ACC112 (cell line): ENCODE data around the gene AANAT.

ENCODE experiments used
- H2AFZ ChIP-seq: fragments of 200-600 bp; sonication (generic); one replicate; pipeline ENCODE4 v1.6.0; 2017; ENCODE audit warnings: antibody characterized with exemption, low read length; ENCODE audit not compliant: unreplicated experiment
- H3K27ac ChIP-seq: fragments of 200-600 bp; sonication (generic); 2 replicates; pipeline ENCODE4 v1.5.1; 2014; ENCODE audit warnings: low read depth, mild to moderate bottlenecking, antibody characterized with exemption, low read length, moderate library complexity
- H3K27me3 ChIP-seq: fragments of 200-600 bp; sonication (generic); 2 replicates; pipeline ENCODE4 v1.6.1; 2014; ENCODE audit warnings: mild to moderate bottlenecking, antibody characterized with exemption, low read length, moderate library complexity, mixed read lengths; ENCODE audit not compliant: insufficient read depth
- H3K36me3 ChIP-seq: fragments of 200-600 bp; sonication (generic); 2 replicates; pipeline ENCODE4 v1.6.1; 2016; ENCODE audit warnings: mild to moderate bottlenecking, antibody characterized with exemption, low read length, moderate library complexity, mixed read lengths; ENCODE audit not compliant: insufficient read depth
- H3K4me1 ChIP-seq: fragments of 200-600 bp; sonication (generic); one replicate; pipeline ENCODE4 v1.6.1; 2016; ENCODE audit warnings: low read length, mixed read lengths; ENCODE audit not compliant: insufficient read depth, unreplicated experiment, control insufficient read depth
- H3K4me3 ChIP-seq: fragments of 200-600 bp; sonication (generic); 2 replicates; pipeline ENCODE4 v1.5.1; 2014; ENCODE audit warnings: mild to moderate bottlenecking, low read depth, low read length
- H3K79me2 ChIP-seq: fragments of 200-600 bp; sonication (generic); one replicate; pipeline ENCODE4 v1.6.0; 2016; ENCODE audit warnings: low read length; ENCODE audit not compliant: control insufficient read depth, unreplicated experiment, insufficient read depth

AANAT gene

DNA sequence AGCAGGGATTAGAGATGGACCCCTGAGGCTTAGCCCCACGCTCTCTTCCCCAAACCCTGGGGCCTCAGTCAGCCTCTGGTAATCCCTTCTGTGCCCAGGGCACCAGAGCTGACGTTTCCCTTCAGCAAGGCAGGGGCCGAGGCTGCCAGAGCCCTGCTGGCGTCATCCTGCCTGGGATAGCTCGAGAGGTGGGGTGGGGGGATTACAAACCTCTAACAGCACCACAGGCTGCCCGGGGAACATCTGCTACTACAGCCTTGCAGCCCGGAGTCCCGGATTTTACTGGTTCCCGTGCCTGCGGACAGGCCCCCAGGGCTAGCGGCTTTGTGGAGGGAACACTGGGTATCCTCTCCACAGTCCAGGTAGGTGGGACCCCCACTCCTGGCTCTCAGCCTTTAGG is at the start of gene AANAT:
Gene AANAT (plus strand): TSS at position 238 of the 400 bp plus-strand sequence. CDS start 1,144 bp downstream, outside the sequence.
- H3K79me2 ChIP-seq, result no peaks in the 10 kb centered on the region
- no peak within 1 kb of the TSS for H2AFZ ChIP-seq
- H3K4me1 ChIP-seq, result no peaks in the 10 kb centered on the region
- no peaks in the 10 kb centered on the region for H3K36me3 ChIP-seq
- no peaks in the 10 kb centered on the region for H3K27me3 ChIP-seq
- H3K4me3 ChIP-seq, result no peak within 1 kb of the TSS
- H3K27ac ChIP-seq, result no peak within 1 kb of the TSS

DNA sequence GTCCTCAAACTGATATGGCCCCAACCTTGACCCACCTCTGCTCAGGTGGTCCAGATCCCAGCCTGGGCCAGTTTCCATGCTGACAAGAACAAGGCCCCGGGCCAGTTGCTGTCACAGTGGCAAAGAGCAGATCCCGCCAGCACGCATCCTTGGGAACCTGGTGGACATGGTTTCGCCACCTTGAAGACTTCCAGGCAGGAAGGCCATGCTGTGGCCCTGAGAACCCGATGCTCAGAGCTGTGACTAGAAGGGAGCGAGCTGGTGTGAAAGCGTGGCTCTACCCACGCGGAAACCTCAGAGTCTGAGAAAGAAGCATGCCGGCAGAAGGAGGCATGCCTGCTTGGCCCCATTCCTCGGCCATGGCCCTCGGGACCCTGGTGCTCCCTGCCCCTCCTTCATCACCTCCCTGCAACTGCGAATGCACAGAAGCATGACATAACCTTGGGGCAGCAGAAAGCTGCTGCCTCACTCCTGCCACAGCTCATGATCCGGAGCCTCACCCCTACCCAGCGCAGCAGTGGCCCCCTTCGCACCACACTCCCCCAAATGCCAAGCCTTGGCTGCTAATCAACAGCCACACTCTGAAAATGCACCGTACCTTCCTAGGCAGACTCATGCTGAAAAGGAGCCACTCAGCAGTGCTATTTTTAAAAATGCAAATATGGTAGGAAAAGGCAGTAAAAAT is 47.7 kb upstream of the AANAT start:
- no peaks in the 10 kb centered on the region for H3K27me3 ChIP-seq
- no peak overlapping the region for H3K4me3 ChIP-seq
- no peak overlapping the region for H2AFZ ChIP-seq
- no peaks in the 10 kb centered on the region for H3K36me3 ChIP-seq
- H3K27ac ChIP-seq, result no peak overlapping the region
- no peaks in the 10 kb centered on the region for H3K4me1 ChIP-seq
- peaks cover 36% of the 10 kb centered on the region for H3K79me2 ChIP-seq

DNA sequence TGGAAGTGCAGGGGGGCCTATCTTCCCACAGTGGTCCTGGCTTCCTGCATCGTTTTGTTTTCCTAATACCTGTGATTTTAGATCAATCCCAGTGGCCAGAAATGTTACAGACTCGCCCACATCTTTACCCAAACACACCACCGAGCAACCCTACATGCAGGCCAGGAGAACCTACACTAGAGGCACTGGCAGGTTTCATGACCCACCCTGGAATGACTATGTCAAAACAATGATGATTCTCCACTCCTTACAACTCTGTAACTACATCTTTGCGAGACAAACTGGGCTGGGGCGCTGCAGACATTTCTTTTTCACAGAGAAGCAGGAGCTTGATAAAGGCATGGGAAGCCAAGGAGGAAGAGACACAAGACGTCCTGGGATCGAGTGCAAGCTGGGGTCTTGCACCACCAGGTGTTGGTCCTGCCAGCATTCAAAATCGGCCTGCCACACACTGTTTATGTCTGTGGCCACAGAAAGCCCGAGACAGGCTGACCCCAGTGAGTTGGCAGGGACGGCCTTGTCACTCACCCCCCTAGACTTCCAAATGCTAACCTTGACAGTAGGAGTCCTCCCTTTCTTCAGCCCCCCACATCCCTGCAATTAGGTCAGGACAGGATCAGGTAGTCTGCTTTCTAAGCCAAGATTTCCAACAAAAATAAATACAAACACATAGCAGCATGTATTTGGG is 46.9 kb upstream of the AANAT start:
- H3K27me3 ChIP-seq, result no peaks in the 10 kb centered on the region
- no peak overlapping the region for H2AFZ ChIP-seq
- H3K4me1 ChIP-seq, result no peaks in the 10 kb centered on the region
- H3K36me3 ChIP-seq, result no peaks in the 10 kb centered on the region
- peaks cover 39% of the 10 kb centered on the region for H3K79me2 ChIP-seq
- no peak overlapping the region for H3K4me3 ChIP-seq
- H3K27ac ChIP-seq, result no peak overlapping the region

DNA sequence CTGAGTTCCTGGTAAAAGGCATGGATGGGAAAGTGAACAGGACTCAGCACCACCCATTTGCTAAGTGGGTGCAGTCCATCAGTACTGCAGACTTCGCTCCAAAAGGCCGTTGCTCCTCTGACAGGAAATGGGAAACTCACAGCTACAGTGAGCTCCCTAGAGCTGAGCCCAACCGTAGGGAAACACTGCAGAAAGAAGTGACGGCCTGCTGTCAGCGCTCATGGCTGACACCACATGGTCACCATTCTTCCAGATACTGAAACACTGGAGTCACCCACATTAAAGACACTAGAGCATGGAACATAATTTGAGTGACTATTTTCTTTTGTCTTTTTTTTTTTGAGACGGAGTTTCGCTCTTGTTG is 46.4 kb upstream of the AANAT start:
- no peak overlapping the region for H3K4me3 ChIP-seq
- no peaks in the 10 kb centered on the region for H3K36me3 ChIP-seq
- no peaks in the 10 kb centered on the region for H3K4me1 ChIP-seq
- H2AFZ ChIP-seq, result no peak overlapping the region
- H3K79me2 ChIP-seq, result peaks cover 44% of the 10 kb centered on the region
- H3K27me3 ChIP-seq, result no peaks in the 10 kb centered on the region
- no peak overlapping the region for H3K27ac ChIP-seq

DNA sequence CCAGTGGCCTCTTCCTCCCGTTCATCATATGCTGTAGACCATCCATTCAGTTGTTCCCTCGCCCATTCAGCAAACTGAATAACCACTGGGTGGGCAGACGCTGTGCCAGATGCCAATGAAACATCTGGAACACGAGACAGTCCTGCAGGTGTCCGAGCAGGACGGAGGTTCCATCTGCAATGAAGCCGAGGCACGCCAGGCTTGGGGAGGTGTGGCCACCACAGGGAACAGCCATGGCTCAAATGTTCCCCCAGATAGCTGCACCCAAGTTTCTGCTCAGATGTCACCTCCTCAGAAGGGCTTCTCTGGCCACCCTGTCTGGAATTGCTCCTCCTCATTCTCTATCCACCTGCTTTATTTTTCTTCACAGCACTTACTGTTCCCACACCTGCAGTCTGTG is 45.0 kb upstream of the AANAT start:
- Histone ChIP-seq H2AFZ (no peak overlapping the region), H3K79me2 (peaks cover 43% of the 10 kb centered on the region), H3K36me3 (no peaks in the 10 kb centered on the region), H3K4me3 (no peak overlapping the region), H3K27ac (no peak overlapping the region), H3K27me3 (no peaks in the 10 kb centered on the region), H3K4me1 (peaks cover 8% of the 10 kb centered on the region)

DNA sequence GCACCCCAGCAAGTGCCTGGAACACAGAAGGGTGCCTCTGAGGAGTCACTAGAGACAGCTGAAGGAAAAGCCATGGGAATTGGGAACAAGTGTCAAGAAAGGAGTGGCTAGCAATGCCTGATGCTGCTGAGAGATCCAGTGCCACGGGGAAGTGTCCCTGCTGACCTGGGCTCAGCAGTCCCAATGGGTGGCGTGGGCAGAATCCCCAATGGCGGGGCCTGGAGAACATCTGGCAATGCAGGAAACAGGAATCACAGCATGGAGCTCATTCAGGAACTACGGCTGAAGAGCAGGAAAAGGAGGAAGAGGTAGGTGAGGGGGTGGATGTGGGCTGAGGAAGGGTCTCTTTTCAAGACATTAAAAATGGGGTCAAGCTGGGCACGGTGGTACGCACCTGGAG is 44.5 kb upstream of the AANAT start:
- Histone ChIP-seq H2AFZ (no peak overlapping the region), H3K4me3 (no peak overlapping the region), H3K4me1 (peaks cover 12% of the 10 kb centered on the region), H3K27me3 (no peaks in the 10 kb centered on the region), H3K36me3 (no peaks in the 10 kb centered on the region), H3K79me2 (peaks cover 42% of the 10 kb centered on the region), H3K27ac (no peak overlapping the region)

DNA sequence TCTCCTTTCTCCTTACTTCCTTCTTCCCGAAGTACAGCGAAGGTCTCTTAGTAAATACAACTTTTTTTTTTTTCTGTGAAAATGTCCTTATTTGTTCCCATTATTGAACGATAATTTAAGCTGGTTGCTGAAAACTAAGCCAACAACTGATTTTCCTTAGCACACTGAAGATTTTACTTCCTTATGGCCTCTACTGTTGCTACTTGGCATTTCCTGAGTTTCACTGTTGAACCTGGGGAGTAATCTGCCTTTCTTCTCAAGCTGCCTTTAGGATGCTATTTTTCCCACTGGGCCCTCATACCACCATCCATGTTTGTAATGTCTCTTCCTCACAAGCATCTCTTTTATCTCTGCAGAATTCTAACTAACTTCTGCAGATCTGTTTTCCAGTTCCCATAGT is 40.5 kb upstream of the AANAT start:
- peaks cover 47% of the 10 kb centered on the region for H3K79me2 ChIP-seq
- H2AFZ ChIP-seq, result no peak overlapping the region
- no peak overlapping the region for H3K4me3 ChIP-seq
- no peaks in the 10 kb centered on the region for H3K36me3 ChIP-seq
- H3K27ac ChIP-seq, result peak overlapping the region; percentile 34
- no peaks in the 10 kb centered on the region for H3K27me3 ChIP-seq
- H3K4me1 ChIP-seq, result peaks cover 21% of the 10 kb centered on the region

DNA sequence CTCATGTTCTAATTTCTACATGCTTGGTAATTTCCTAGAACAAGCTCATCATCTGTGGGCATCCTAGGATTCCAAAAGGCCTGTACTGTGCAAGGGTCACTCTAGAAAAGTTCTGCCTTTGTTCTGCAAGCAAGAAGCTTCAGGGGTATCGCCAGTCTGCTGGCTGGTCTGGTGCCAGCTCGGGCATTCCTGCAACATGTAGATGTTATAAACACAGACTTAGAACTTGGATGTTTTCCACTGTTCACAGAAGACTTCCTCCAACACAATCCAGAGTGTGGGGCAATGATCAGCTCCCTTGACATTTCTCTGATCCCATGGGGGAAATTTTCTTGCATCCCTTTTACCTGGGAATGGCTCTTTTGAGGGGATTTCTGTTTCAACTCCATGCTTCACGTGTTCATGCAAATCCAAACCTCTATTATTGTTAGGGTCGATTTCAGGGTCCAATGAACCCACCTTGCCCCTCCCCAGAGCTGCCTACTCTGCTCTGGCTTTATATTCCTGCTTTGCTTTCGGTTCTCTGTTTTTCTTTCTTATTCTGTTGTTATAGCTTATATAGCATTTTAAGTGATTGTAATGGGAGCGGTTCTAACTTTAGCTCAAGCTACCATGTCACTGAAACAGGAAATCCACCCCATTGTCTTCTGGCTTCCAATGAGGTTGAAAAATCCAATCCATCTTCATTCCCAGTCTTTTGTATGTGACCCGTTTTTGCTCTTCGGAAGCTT is 39.7 kb upstream of the AANAT start:
- no peaks in the 10 kb centered on the region for H3K36me3 ChIP-seq
- no peaks in the 10 kb centered on the region for H3K27me3 ChIP-seq
- H3K79me2 ChIP-seq, result peaks cover 49% of the 10 kb centered on the region
- H3K4me3 ChIP-seq, result no peak overlapping the region
- no peak overlapping the region for H2AFZ ChIP-seq
- peak overlapping the region; percentile 34 for H3K27ac ChIP-seq
- peaks cover 21% of the 10 kb centered on the region for H3K4me1 ChIP-seq

DNA sequence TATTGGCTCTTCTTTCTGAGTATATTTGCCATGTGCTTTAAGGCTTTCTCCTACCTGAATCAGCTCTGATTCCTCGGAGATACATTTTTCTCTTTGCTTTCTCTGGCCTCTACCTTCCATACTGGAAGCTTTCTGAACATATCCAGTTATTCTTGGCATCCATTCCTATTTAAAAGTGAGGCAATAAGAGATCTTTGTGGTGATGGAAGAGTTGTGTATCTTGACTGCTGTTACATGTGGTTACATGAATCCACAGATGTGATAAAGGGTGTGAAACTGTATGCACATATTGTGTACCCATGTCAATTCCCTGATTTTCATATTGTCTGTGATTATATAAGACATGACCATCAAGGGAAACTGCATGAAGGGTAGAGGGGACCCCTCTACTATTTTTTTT is 38.9 kb upstream of the AANAT start:
- H3K36me3 ChIP-seq, result no peaks in the 10 kb centered on the region
- H3K4me1 ChIP-seq, result peaks cover 21% of the 10 kb centered on the region
- H3K27me3 ChIP-seq, result no peaks in the 10 kb centered on the region
- H3K4me3 ChIP-seq, result no peak overlapping the region
- H3K27ac ChIP-seq, result peak overlapping the region; percentile 34
- H3K79me2 ChIP-seq, result peaks cover 57% of the 10 kb centered on the region
- H2AFZ ChIP-seq, result no peak overlapping the region

DNA sequence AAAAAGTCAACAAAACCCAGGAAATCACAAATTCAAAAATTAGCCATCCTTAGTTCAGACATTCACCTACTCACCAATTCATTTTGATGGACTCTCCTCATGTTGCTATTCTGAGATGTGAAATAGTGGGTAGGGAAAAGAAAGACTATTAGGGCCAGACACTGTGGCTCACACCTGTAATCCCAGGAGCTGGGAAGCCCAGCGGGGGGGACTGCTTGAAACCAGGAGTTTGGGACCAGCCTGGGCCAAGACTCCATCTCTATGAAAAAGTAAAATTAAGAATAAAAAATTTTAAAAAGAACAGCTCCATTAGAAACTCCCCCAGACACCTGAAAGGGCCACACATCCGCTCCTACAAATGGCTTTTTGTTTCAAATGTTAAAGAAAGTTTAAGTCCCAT is 35.9 kb upstream of the AANAT start:
- Histone ChIP-seq H3K27me3 (no peaks in the 10 kb centered on the region), H3K27ac (no peak overlapping the region), H3K79me2 (peaks cover 70% of the 10 kb centered on the region), H3K36me3 (no peaks in the 10 kb centered on the region; the same call in 1 of the 2 replicates), H3K4me3 (no peak overlapping the region), H3K4me1 (peaks cover 21% of the 10 kb centered on the region), H2AFZ (no peak overlapping the region)
